ENCODE data around the gene TTBK2. TPM values are rescaled to one million over a fixed set of nuclear protein-coding genes. Genes with fewer than 3 reads are reported as not detected.

The TTBK2 gene
- total RNA-seq, 1 experiment from 2014 or later, result 10.6 TPM

DNA sequence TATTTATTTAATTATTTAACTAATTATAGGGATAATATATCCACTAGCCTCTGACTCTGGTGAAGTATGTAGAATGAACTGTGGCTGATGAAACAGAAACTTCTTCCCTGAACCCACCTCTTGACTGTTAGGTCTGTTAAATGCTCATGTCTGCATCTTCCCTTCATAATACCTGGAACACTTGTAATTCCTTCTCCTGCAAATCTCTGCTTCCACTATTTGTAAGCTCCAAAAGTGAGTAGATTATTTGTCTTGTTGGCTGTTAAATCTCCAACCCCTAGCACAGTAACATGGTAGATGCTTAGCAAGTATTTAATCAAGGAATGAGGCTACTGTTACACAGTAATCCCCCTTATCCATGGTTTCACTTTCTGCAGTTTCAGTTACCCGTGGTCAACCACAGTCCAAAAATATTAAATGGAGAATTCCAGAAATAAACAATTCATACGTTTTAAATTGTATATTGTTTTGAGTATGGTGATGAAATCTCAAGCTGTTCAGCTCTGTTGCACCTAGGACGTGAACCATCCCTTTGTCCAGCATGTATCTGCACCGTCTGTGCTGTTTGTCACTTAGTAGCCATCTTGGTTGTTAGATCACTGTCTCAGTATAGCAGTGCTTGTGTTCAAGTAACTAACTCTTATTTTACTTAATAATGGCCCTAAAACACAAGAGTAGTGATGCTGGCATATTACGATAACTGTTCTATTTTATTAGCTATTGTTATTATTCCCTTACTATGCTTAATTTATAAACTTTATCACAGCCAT lies 5.7 kb downstream of the TTBK2 start:
- Histone ChIP-seq H4K20me1 (ENCODE audit: insufficient read depth) (no peaks in the 10 kb centered on the region), H3K79me2 (ENCODE audit: insufficient read depth, low read length) (no peaks in the 10 kb centered on the region), H3K4me1 (ENCODE audit: control insufficient read depth in 1 of 2, insufficient read depth in 2 of 2, low read length in 2 of 2) (peaks cover 5 to 7% of the 10 kb centered on the region in 2 experiments; a peak in 3 of 4 replicates), H3K9me2 (ENCODE audit: insufficient read depth) (no peaks in the 10 kb centered on the region), H3K9ac (ENCODE audit: low read length) (no peak overlapping the region), H3K36me3 (ENCODE audit: control insufficient read depth in 1 of 2, insufficient read depth in 2 of 2, low read length in 2 of 2) (no peaks in the 10 kb centered on the region), H3K4me2 (ENCODE audit: low read length) (no peak overlapping the region), H2AFZ (ENCODE audit: low read depth, low read length, poor library complexity, severe bottlenecking) (no peak overlapping the region), H3K27me3 (ENCODE audit: insufficient read depth, low read length) (no peaks in the 10 kb centered on the region), H3K27ac (ENCODE audit: low read depth, low read length) (no peak overlapping the region), H3K4me3 (replicated peaks in 1 of 2; ENCODE audit: low read depth in 1 of 2, low read length in 2 of 2) (no peak overlapping the region), H3K9me3 (ENCODE audit: control insufficient read depth in 1 of 2, insufficient read depth in 1 of 2, low read depth in 1 of 2, low read length in 2 of 2) (no peaks in the 10 kb centered on the region)
- no TSS peak for BruUV-seq (replicated peaks)
- ChIA-PET CTCF (no interaction called here), RAD21 (ENCODE audit: low non-redundant PET in 1 of 2, low total read pairs in 2 of 2, uncharacterized antibody in 2 of 2, unreplicated experiment in 2 of 2) (no interaction called here), POLR2A (no interaction called here)
- TF ChIP-seq POLR2AphosphoS5 (IDR thresholded peaks at IDR 0.05; ENCODE audit: low read depth, low read length), result no peak
- TF ChIP-seq CBX3 (IDR thresholded peaks at IDR 0.05; ENCODE audit: low read depth), result no peak
- intact Hi-C loops (cut with micrococcal nuclease), result no loop called here
- ATAC-seq (no peak), DNase-seq (ENCODE audit: low read depth, low spot score) (no peak)

DNA sequence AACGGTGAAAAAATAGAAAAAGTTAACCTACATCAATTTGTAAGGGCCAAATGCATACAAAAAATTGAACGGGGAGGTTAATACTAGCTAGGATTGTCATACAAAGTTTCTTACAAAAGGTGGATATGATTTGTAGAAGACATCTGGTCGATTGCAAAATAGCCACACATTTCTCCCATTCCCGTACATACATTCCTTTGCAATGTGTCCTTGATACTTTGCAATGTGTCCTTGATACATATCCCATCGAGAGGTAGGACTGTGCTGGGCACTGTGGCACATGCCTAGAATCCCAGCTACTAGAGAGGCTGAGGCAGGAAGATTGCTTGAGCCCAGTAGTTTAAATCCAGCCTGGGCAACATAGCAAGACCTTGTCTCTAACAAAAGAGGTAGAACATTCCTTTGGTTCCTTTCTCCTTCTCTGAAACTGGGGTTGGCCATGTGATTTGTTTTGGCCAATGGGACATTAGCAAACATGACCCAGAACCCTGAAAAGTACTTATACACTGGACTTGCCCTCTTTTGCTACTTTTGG lies 9.5 kb downstream of the TTBK2 start:
- Histone ChIP-seq H3K4me3 (replicated peaks in 1 of 2; ENCODE audit: low read depth in 1 of 2, low read length in 2 of 2) (no peak overlapping the region), H3K27ac (ENCODE audit: low read depth, low read length) (no peak overlapping the region), H3K36me3 (ENCODE audit: control insufficient read depth in 1 of 2, insufficient read depth in 2 of 2, low read length in 2 of 2) (no peaks in the 10 kb centered on the region), H3K79me2 (ENCODE audit: insufficient read depth, low read length) (no peaks in the 10 kb centered on the region), H2AFZ (ENCODE audit: low read depth, low read length, poor library complexity, severe bottlenecking) (no peak overlapping the region), H3K9me3 (ENCODE audit: control insufficient read depth in 1 of 2, insufficient read depth in 1 of 2, low read depth in 1 of 2, low read length in 2 of 2) (no peaks in the 10 kb centered on the region), H3K27me3 (ENCODE audit: insufficient read depth, low read length) (no peaks in the 10 kb centered on the region), H3K9ac (ENCODE audit: low read length) (no peak overlapping the region), H3K4me2 (ENCODE audit: low read length) (no peak overlapping the region), H3K9me2 (ENCODE audit: insufficient read depth) (no peaks in the 10 kb centered on the region), H3K4me1 (ENCODE audit: control insufficient read depth in 1 of 2, insufficient read depth in 2 of 2, low read length in 2 of 2) (no peaks in the 10 kb centered on the region), H4K20me1 (ENCODE audit: insufficient read depth) (no peaks in the 10 kb centered on the region)
- intact Hi-C loops (cut with micrococcal nuclease), result no loop called here
- no TSS peak for BruUV-seq (replicated peaks)
- ATAC-seq (no peak), DNase-seq (ENCODE audit: low read depth, low spot score) (no peak)
- RAD21 ChIA-PET (ENCODE audit: low non-redundant PET in 1 of 2, low total read pairs in 2 of 2, uncharacterized antibody in 2 of 2, unreplicated experiment in 2 of 2), result no interaction called here
- CTCF ChIA-PET, result no interaction called here
- POLR2A ChIA-PET, result no interaction called here
- TF ChIP-seq, protein P1, sequence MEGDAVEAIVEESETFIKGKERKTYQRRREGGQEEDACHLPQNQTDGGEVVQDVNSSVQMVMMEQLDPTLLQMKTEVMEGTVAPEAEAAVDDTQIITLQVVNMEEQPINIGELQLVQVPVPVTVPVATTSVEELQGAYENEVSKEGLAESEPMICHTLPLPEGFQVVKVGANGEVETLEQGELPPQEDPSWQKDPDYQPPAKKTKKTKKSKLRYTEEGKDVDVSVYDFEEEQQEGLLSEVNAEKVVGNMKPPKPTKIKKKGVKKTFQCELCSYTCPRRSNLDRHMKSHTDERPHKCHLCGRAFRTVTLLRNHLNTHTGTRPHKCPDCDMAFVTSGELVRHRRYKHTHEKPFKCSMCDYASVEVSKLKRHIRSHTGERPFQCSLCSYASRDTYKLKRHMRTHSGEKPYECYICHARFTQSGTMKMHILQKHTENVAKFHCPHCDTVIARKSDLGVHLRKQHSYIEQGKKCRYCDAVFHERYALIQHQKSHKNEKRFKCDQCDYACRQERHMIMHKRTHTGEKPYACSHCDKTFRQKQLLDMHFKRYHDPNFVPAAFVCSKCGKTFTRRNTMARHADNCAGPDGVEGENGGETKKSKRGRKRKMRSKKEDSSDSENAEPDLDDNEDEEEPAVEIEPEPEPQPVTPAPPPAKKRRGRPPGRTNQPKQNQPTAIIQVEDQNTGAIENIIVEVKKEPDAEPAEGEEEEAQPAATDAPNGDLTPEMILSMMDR (IDR thresholded peaks at IDR 0.05 in 2 of 3, conservative IDR thresholded peaks at IDR 0.05 in 1 of 3; ENCODE audit: borderline replicate concordance in 1 of 3, insufficient read depth in 1 of 3, low read depth in 2 of 3, low read length in 2 of 3), result no peak
- TF ChIP-seq ELF1 (IDR thresholded peaks at IDR 0.05; ENCODE audit: borderline replicate concordance, low read depth) (no peak), SP1 (IDR thresholded peaks at IDR 0.05; ENCODE audit: low read depth) (no peak), POLR2A (IDR thresholded peaks at IDR 0.05; ENCODE audit: borderline replicate concordance, extremely low read depth, insufficient read depth, insufficient read length) (no peak), EGR1 (IDR thresholded peaks at IDR 0.05; ENCODE audit: low read depth) (no peak)
